Smooth muscle cell (in vitro differentiated cells): ENCODE measurements around the gene LTA. TPM values are rescaled to one million over a fixed set of nuclear protein-coding genes. Genes with fewer than 3 reads are reported as not detected.

ENCODE experiments used
- DNase-seq: peaks from one replicate; lab custom pipeline; 2025; ENCODE audit not compliant: unreplicated experiment; lab: John Stamatoyannopoulos, UW
- H2AFZ ChIP-seq: fragments of 200-600 bp; sonication (generic); 2 replicates; pipeline ENCODE4 v1.6.0; 2016; ENCODE audit warnings: antibody characterized with exemption, low read depth, mild to moderate bottlenecking
- H3F3A ChIP-seq: fragments of 200-600 bp; sonication (generic); 2 replicates; pipeline ENCODE4 v1.6.0; 2017; ENCODE audit warnings: antibody characterized with exemption, low read depth
- H3K27ac ChIP-seq: fragments of 200-600 bp; sonication (generic); 2 replicates; pipeline ENCODE4 v1.5.1; 2016; ENCODE audit warnings: low read depth, mild to moderate bottlenecking
- H3K27me3 ChIP-seq: fragments of 200-600 bp; sonication (generic); 2 replicates; pipeline ENCODE4 v1.6.1; 2016; ENCODE audit warnings: low read depth, mild to moderate bottlenecking
- H3K36me3 ChIP-seq: fragments of 200-600 bp; sonication (generic); 2 replicates; pipeline ENCODE4 v1.5.1; 2016; ENCODE audit warnings: low read depth
- H3K4me1 ChIP-seq: fragments of 200-600 bp; sonication (generic); 2 replicates; pipeline ENCODE4 v1.5.1; 2016; ENCODE audit warnings: low read depth
- H3K4me2 ChIP-seq: fragments of 200-600 bp; sonication (generic); 2 replicates; pipeline ENCODE4 v1.6.0; 2016; ENCODE audit warnings: mild to moderate bottlenecking
- H3K4me3 ChIP-seq: fragments of 200-600 bp; sonication (generic); 2 replicates; pipeline ENCODE4 v1.5.1; 2016; ENCODE audit warnings: mild to moderate bottlenecking
- H3K79me2 ChIP-seq: fragments of 200-600 bp; sonication (generic); 2 replicates; pipeline ENCODE4 v1.6.0; 2016; ENCODE audit warnings: low read depth, mild to moderate bottlenecking
- H3K9ac ChIP-seq: fragments of 200-600 bp; sonication (generic); 2 replicates; pipeline ENCODE4 v1.6.0; 2016; ENCODE audit warnings: low read depth
- H3K9me3 ChIP-seq: fragments of 200-600 bp; sonication (generic); replicated peaks from 2 replicates; pipeline ENCODE4 v1.5.1; 2016; ENCODE audit warnings: low read depth
- H4K20me1 ChIP-seq: fragments of 200-600 bp; sonication (generic); 2 replicates; pipeline ENCODE4 v1.6.0; 2016; ENCODE audit warnings: low read depth
- WGBS: methylation state at CpG from one replicate; pipeline ENCODE4 v1.1.7; 2016; ENCODE audit warnings: low lambda C conversion rate; 5-methylcytosine and 5-hydroxymethylcytosine counted together
- polyA plus RNA-seq: library from polyadenylated mRNA; unstranded; fragments of >200 nt; fragmentation: Nextera tagmentation; extraction: Ambion mirVana; gene quantifications from 2 replicates; pipeline ENCODE4 v1.2.1, GENCODE V29; 2016
- total RNA-seq: library from RNA; depleted of rRNA; stranded (reverse); fragments of >200 nt; gene quantifications from 2 replicates; pipeline ENCODE4 v1.2.3, GENCODE V29; 2014
- TF ChIP-seq, protein P1 (sequence below): fragments of 200-600 bp; sonication (generic); IDR thresholded peaks from 2 replicates; pipeline ENCODE4 v1.5.1; 2017; ENCODE audit warnings: borderline replicate concordance, mild to moderate bottlenecking, antibody characterized with exemption; ENCODE audit not compliant: insufficient read depth, poor library complexity, severe bottlenecking

The LTA gene
- total and polyA plus RNA-seq, 2 experiments from 2014 or later, result 0.74 TPM; not detected in 1

DNA sequence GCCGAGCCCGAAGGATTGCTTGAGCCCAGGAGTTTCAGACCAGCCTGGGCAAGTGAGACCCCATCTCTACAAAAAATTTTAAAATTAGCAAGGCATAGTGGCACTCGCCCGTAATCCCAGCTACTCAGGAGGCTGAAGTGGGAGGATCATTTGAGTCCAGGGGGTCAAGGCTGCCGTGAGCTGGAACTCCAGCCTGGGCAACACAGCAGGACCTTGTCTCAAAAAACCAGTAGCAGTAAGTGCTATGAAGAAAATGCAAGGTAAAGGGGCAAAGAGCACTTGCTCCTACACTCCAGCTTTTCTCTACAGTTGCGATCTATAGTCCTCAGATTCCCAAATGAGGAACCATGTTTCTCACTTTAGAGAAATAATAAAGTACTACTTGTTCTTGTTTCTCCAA, 28.4 kb upstream of the LTA start:
- no peak overlapping the region for H2AFZ ChIP-seq
- no peak for DNase-seq
- no peak overlapping the region for H3K9ac ChIP-seq
- H3K36me3 ChIP-seq, result no peaks in the 10 kb centered on the region
- H3K27me3 ChIP-seq, result no peaks in the 10 kb centered on the region
- no peak overlapping the region for H3K27ac ChIP-seq
- 93% methylated on average over 6 of the region's 6 CpGs for WGBS
- peaks cover 28% of the 10 kb centered on the region for H4K20me1 ChIP-seq
- H3K9me3 ChIP-seq, result no peaks in the 10 kb centered on the region
- no peak overlapping the region for H3K4me2 ChIP-seq
- TF ChIP-seq, protein P1, sequence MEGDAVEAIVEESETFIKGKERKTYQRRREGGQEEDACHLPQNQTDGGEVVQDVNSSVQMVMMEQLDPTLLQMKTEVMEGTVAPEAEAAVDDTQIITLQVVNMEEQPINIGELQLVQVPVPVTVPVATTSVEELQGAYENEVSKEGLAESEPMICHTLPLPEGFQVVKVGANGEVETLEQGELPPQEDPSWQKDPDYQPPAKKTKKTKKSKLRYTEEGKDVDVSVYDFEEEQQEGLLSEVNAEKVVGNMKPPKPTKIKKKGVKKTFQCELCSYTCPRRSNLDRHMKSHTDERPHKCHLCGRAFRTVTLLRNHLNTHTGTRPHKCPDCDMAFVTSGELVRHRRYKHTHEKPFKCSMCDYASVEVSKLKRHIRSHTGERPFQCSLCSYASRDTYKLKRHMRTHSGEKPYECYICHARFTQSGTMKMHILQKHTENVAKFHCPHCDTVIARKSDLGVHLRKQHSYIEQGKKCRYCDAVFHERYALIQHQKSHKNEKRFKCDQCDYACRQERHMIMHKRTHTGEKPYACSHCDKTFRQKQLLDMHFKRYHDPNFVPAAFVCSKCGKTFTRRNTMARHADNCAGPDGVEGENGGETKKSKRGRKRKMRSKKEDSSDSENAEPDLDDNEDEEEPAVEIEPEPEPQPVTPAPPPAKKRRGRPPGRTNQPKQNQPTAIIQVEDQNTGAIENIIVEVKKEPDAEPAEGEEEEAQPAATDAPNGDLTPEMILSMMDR, result no peak
- peaks cover 30% of the 10 kb centered on the region for H3K4me1 ChIP-seq
- H3K4me3 ChIP-seq, result no peak overlapping the region
- peaks cover 50% of the 10 kb centered on the region for H3K79me2 ChIP-seq
- peaks cover 21% of the 10 kb centered on the region for H3F3A ChIP-seq

DNA sequence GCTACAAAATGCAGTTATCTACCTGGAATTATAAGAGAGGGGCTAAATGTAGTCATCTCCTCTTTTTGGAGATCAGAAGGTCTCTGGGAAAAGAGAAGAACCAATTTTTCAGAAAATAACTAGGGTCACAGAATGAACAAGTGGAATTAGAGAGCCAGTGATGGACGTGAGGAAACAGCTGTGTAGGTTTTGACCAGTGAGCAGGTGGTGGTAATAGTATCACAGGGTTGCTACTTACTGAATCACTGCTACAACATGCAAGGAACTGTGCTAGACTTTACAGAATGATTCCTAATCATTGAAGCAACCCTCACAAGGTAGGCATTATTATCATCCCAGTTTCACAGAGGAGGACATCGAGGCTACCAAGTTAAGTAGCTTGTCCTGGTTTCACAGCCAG, 27.4 kb upstream of the LTA start:
- 91% methylated on average over 2 of the region's 2 CpGs for WGBS
- Histone ChIP-seq H4K20me1 (peaks cover 18% of the 10 kb centered on the region), H3K79me2 (peaks cover 44% of the 10 kb centered on the region), H3K9me3 (no peaks in the 10 kb centered on the region), H3K36me3 (no peaks in the 10 kb centered on the region), H2AFZ (no peak overlapping the region), H3K27me3 (no peaks in the 10 kb centered on the region), H3K4me3 (no peak overlapping the region), H3K9ac (no peak overlapping the region), H3K4me1 (peaks cover 22% of the 10 kb centered on the region), H3K4me2 (no peak overlapping the region), H3F3A (peaks cover 14% of the 10 kb centered on the region), H3K27ac (no peak overlapping the region)
- no peak for DNase-seq
- TF ChIP-seq, protein P1, result no peak

GRCh38 chr6:31545291-31545690, 26.8 kb upstream of the LTA start:
- peaks cover 16% of the 10 kb centered on the region for H3K4me1 ChIP-seq
- H3K4me2 ChIP-seq, result no peak overlapping the region
- no peak for DNase-seq
- no peak overlapping the region for H2AFZ ChIP-seq
- no peak overlapping the region for H3K4me3 ChIP-seq
- H3K36me3 ChIP-seq, result no peaks in the 10 kb centered on the region
- H3K79me2 ChIP-seq, result peaks cover 37% of the 10 kb centered on the region
- peaks cover 12% of the 10 kb centered on the region for H4K20me1 ChIP-seq
- no peak overlapping the region for H3K27ac ChIP-seq
- TF ChIP-seq, protein P1, result no peak
- H3K9ac ChIP-seq, result no peak overlapping the region
- H3F3A ChIP-seq, result peaks cover 14% of the 10 kb centered on the region
- WGBS, result 82% methylated on average over 7 of the region's 7 CpGs
- no peaks in the 10 kb centered on the region for H3K27me3 ChIP-seq
- H3K9me3 ChIP-seq, result no peaks in the 10 kb centered on the region

GRCh38 chr6:31546339-31546957, 25.6 kb upstream of the LTA start, which contains the start of gene ATP6V1G2:
TSS of gene ATP6V1G2 (minus strand) at chr6:31546608. CDS start at chr6:31546559, 49 bp downstream.
- DNase-seq, result peak; percentile 57
- Histone ChIP-seq H3K9ac (peak within 1 kb of the TSS; percentile 85), H3K27me3 (no peaks in the 10 kb centered on the region), H3K4me1 (peaks cover 12% of the 10 kb centered on the region), H3K9me3 (no peaks in the 10 kb centered on the region), H3K4me2 (peak within 1 kb of the TSS; percentile 91), H4K20me1 (no peaks in the 10 kb centered on the region), H3K79me2 (peaks cover 28% of the 10 kb centered on the region), H3K4me3 (peak within 1 kb of the TSS; percentile 74), H3K27ac (peak within 1 kb of the TSS; percentile 79), H3F3A (peaks cover 14% of the 10 kb centered on the region), H3K36me3 (no peaks in the 10 kb centered on the region), H2AFZ (peak within 1 kb of the TSS; percentile 91)
- WGBS, result 5% methylated on average over 11 of the region's 11 CpGs
- TF ChIP-seq, protein P1, result peak; percentile 99
